ENCODE measurements around the gene RHBDD1.

The RHBDD1 gene

DNA sequence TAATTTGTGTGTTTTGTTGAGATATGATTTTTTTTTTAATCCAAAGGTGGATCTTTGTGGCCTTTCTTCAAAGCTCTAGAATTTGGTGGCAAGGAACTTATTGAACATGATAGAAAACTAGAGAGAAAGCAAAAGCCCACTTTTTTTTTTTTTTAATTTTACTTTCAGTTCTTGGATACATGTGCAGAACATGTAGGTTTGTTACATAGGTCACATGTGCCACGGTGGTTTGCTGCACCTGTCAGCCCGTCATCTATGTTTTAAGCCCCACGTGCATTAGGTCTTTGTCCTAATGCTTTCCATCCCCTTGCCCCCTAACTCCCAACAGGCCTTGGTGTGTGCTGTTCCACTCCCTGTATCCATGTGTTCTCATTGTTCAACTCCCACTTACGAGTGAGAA, 135.9 kb downstream of the RHBDD1 start:
- Histone ChIP-seq H3K9ac (ENCODE audit: low read depth in 1 of 2, low read length in 2 of 2) (no peak overlapping the region), H3K4me1 (ENCODE audit: control insufficient read depth in 2 of 2, insufficient read depth in 2 of 2, low read length in 2 of 2) (no peaks in the 10 kb centered on the region), H3K4me3 (ENCODE audit: low read length in 2 of 2) (no peak overlapping the region), H3K9me3 (ENCODE audit: control insufficient read depth in 2 of 2, low read length in 2 of 2) (no peaks in the 10 kb centered on the region), H3K27me3 (ENCODE audit: control insufficient read depth in 2 of 2, insufficient read depth in 2 of 2, low read length in 2 of 2) (no peaks in the 10 kb centered on the region), H3K36me3 (ENCODE audit: control insufficient read depth in 2 of 2, insufficient read depth in 2 of 2, low read length in 2 of 2) (no peaks in the 10 kb centered on the region), H3K27ac (ENCODE audit: low read depth in 2 of 2, low read length in 2 of 2) (no peak overlapping the region)

- Histone ChIP-seq H3K36me3 (ENCODE audit: control insufficient read depth in 2 of 2, insufficient read depth in 2 of 2, low read length in 2 of 2) (no peaks in the 10 kb centered on the region), H3K27me3 (ENCODE audit: control insufficient read depth in 2 of 2, insufficient read depth in 2 of 2, low read length in 2 of 2) (no peaks in the 10 kb centered on the region), H3K4me3 (ENCODE audit: low read length in 2 of 2) (no peak overlapping the region), H3K9me3 (ENCODE audit: control insufficient read depth in 2 of 2, low read length in 2 of 2) (no peaks in the 10 kb centered on the region), H3K4me1 (ENCODE audit: control insufficient read depth in 2 of 2, insufficient read depth in 2 of 2, low read length in 2 of 2) (no peaks in the 10 kb centered on the region), H3K27ac (ENCODE audit: low read depth in 2 of 2, low read length in 2 of 2) (no peak overlapping the region), H3K9ac (ENCODE audit: low read depth in 1 of 2, low read length in 2 of 2) (no peak overlapping the region)
Observed at GRCh38 chr2:226973816-226974215, 138.0 kb downstream of the RHBDD1 start.

DNA sequence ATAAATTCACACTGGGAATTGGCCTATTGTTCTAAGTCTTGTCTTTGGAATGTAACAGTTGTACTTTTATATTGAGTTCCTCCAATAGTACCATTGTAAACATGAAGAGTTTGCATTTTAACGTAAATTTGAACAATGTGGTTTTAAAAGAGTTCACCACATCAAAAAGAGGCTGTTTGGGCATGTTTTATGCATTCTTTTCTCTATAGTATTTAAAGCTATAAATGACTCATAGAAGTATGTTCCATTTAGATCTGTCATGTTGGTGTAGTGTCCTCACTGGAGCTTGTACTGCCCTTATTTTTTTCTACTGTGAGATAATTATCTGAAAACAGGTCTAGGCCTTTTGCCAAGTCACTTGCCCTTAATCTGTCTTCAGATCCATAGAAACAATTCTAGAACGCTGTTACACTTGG, 141.9 kb downstream of the RHBDD1 start:
- H3K9me3 ChIP-seq (ENCODE audit: control insufficient read depth in 2 of 2, low read length in 2 of 2): no peaks in the 10 kb centered on the region
- H3K4me1 ChIP-seq (ENCODE audit: control insufficient read depth in 2 of 2, insufficient read depth in 2 of 2, low read length in 2 of 2): no peaks in the 10 kb centered on the region
- no peak overlapping the region for H3K9ac ChIP-seq (ENCODE audit: low read depth in 1 of 2, low read length in 2 of 2)
- no peak overlapping the region for H3K4me3 ChIP-seq (ENCODE audit: low read length in 2 of 2)
- no peaks in the 10 kb centered on the region for H3K27me3 ChIP-seq (ENCODE audit: control insufficient read depth in 2 of 2, insufficient read depth in 2 of 2, low read length in 2 of 2)
- no peak overlapping the region for H3K27ac ChIP-seq (ENCODE audit: low read depth in 2 of 2, low read length in 2 of 2)
- no peaks in the 10 kb centered on the region for H3K36me3 ChIP-seq (ENCODE audit: control insufficient read depth in 2 of 2, insufficient read depth in 2 of 2, low read length in 2 of 2)

GRCh38 chr2:226978300-226978699, 142.4 kb downstream of the RHBDD1 start:
- Histone ChIP-seq H3K27me3 (ENCODE audit: control insufficient read depth in 2 of 2, insufficient read depth in 2 of 2, low read length in 2 of 2) (no peaks in the 10 kb centered on the region), H3K36me3 (ENCODE audit: control insufficient read depth in 2 of 2, insufficient read depth in 2 of 2, low read length in 2 of 2) (no peaks in the 10 kb centered on the region), H3K27ac (ENCODE audit: low read depth in 2 of 2, low read length in 2 of 2) (no peak overlapping the region), H3K4me1 (ENCODE audit: control insufficient read depth in 2 of 2, insufficient read depth in 2 of 2, low read length in 2 of 2) (no peaks in the 10 kb centered on the region), H3K4me3 (ENCODE audit: low read length in 2 of 2) (no peak overlapping the region), H3K9me3 (ENCODE audit: control insufficient read depth in 2 of 2, low read length in 2 of 2) (no peaks in the 10 kb centered on the region), H3K9ac (ENCODE audit: low read depth in 1 of 2, low read length in 2 of 2) (no peak overlapping the region)

DNA sequence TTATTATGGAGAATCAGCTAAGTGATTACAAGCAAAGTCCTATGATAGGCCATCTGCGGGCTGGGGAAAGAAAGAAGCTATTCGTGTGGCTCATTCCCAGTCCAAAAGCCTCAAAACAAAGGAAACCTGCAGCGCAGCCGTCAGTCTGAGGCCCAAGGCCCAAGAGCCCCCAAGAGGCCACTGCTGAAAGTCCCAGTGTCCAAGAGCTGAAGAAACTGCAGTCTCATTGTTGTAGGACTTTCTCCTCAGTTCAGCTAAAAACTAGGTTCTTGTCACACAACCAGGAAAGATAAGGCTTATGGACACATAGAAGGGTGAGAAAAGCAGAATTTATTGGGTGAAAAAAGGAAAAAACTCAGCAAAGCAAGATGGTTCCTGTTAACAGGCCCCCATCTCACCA, 143.2 kb downstream of the RHBDD1 start:
- Histone ChIP-seq H3K4me1 (ENCODE audit: control insufficient read depth in 2 of 2, insufficient read depth in 2 of 2, low read length in 2 of 2) (no peaks in the 10 kb centered on the region), H3K27ac (ENCODE audit: low read depth in 2 of 2, low read length in 2 of 2) (no peak overlapping the region), H3K27me3 (ENCODE audit: control insufficient read depth in 2 of 2, insufficient read depth in 2 of 2, low read length in 2 of 2) (no peaks in the 10 kb centered on the region), H3K4me3 (ENCODE audit: low read length in 2 of 2) (no peak overlapping the region), H3K9ac (ENCODE audit: low read depth in 1 of 2, low read length in 2 of 2) (no peak overlapping the region), H3K36me3 (ENCODE audit: control insufficient read depth in 2 of 2, insufficient read depth in 2 of 2, low read length in 2 of 2) (no peaks in the 10 kb centered on the region), H3K9me3 (ENCODE audit: control insufficient read depth in 2 of 2, low read length in 2 of 2) (no peaks in the 10 kb centered on the region)

DNA sequence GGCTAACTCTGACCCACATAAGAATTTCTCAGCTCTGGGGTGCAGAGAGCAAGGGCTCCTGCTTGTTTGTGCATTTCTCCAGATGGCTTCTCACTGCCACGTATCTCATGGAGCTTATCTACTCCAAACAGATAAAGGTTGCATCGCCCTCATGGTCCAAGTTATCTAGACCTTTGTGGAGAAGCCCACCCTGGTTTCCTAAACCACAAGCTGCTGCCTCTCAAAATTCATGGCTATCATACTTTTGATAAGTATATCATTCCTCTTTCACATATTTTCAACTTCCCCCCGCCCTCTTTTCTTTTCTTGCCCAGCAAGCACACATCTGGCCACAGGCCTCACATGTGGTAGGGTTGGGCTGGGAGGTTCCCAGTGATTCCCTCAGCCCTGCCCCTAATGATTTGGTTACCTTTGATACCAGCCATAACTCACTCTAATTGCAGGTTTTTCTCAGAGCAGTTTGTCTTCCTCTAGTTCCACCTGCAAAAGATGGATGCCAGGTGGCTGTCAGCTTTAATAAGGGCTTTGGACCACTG, 146.0 kb downstream of the RHBDD1 start:
- Histone ChIP-seq H3K9ac (ENCODE audit: low read depth in 1 of 2, low read length in 2 of 2) (no peak overlapping the region), H3K4me3 (ENCODE audit: low read length in 2 of 2) (no peak overlapping the region), H3K27ac (ENCODE audit: low read depth in 2 of 2, low read length in 2 of 2) (no peak overlapping the region), H3K9me3 (ENCODE audit: control insufficient read depth in 2 of 2, low read length in 2 of 2) (no peaks in the 10 kb centered on the region), H3K36me3 (ENCODE audit: control insufficient read depth in 2 of 2, insufficient read depth in 2 of 2, low read length in 2 of 2) (no peaks in the 10 kb centered on the region), H3K27me3 (ENCODE audit: control insufficient read depth in 2 of 2, insufficient read depth in 2 of 2, low read length in 2 of 2) (no peaks in the 10 kb centered on the region), H3K4me1 (ENCODE audit: control insufficient read depth in 2 of 2, insufficient read depth in 2 of 2, low read length in 2 of 2) (peaks cover 0 to 3% of the 10 kb centered on the region in 2 donors)

- H3K4me1 ChIP-seq (ENCODE audit: control insufficient read depth in 2 of 2, insufficient read depth in 2 of 2, low read length in 2 of 2): peaks cover 0 to 3% of the 10 kb centered on the region in 2 donors
- H3K27me3 ChIP-seq (ENCODE audit: control insufficient read depth in 2 of 2, insufficient read depth in 2 of 2, low read length in 2 of 2): no peaks in the 10 kb centered on the region
- H3K9ac ChIP-seq (ENCODE audit: low read depth in 1 of 2, low read length in 2 of 2): no peak overlapping the region
- H3K4me3 ChIP-seq (ENCODE audit: low read length in 2 of 2): no peak overlapping the region
- no peaks in the 10 kb centered on the region for H3K36me3 ChIP-seq (ENCODE audit: control insufficient read depth in 2 of 2, insufficient read depth in 2 of 2, low read length in 2 of 2)
- no peaks in the 10 kb centered on the region for H3K9me3 ChIP-seq (ENCODE audit: control insufficient read depth in 2 of 2, low read length in 2 of 2)
- H3K27ac ChIP-seq (ENCODE audit: low read depth in 2 of 2, low read length in 2 of 2): no peak overlapping the region
Observed at GRCh38 chr2:226983895-226984749, 148.3 kb downstream of the RHBDD1 start.

GRCh38 chr2:226984750-226985582, 149.1 kb downstream of the RHBDD1 start:
- no peak overlapping the region for H3K27ac ChIP-seq (ENCODE audit: low read depth in 2 of 2, low read length in 2 of 2)
- H3K4me3 ChIP-seq (ENCODE audit: low read length in 2 of 2): no peak overlapping the region
- no peak overlapping the region for H3K9ac ChIP-seq (ENCODE audit: low read depth in 1 of 2, low read length in 2 of 2)

DNA sequence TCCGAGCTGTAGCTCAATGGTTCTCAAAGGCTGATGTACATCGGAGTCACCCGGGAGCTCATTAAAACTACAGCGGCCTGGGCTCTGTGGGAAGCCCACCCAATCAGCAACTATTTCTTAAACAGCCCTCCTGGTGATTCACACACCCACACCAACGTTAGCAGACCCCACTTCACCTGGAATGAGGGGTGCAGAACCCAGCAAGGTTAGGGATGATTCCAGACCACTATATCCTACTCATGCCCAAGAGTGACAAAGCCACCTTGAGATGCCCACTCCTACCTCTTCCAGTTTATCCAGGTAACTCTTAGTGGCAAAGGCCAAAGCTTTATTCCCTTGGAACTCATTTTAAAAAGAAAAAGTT, 149.7 kb downstream of the RHBDD1 start:
- no peaks in the 10 kb centered on the region for H3K27me3 ChIP-seq (ENCODE audit: control insufficient read depth in 2 of 2, insufficient read depth in 2 of 2, low read length in 2 of 2)
- H3K4me3 ChIP-seq (ENCODE audit: low read length in 2 of 2): no peak overlapping the region
- H3K9ac ChIP-seq (ENCODE audit: low read depth in 1 of 2, low read length in 2 of 2): no peak overlapping the region
- peaks cover 0 to 3% of the 10 kb centered on the region in 2 donors for H3K4me1 ChIP-seq (ENCODE audit: control insufficient read depth in 2 of 2, insufficient read depth in 2 of 2, low read length in 2 of 2)
- no peaks in the 10 kb centered on the region for H3K36me3 ChIP-seq (ENCODE audit: control insufficient read depth in 2 of 2, insufficient read depth in 2 of 2, low read length in 2 of 2)
- H3K9me3 ChIP-seq (ENCODE audit: control insufficient read depth in 2 of 2, low read length in 2 of 2): no peaks in the 10 kb centered on the region
- H3K27ac ChIP-seq (ENCODE audit: low read depth in 2 of 2, low read length in 2 of 2): no peak overlapping the region

More at GRCh38 chr2:226984750-226985582, 149.1 kb downstream of the RHBDD1 start:
- no peaks in the 10 kb centered on the region for H3K36me3 ChIP-seq (ENCODE audit: control insufficient read depth in 2 of 2, insufficient read depth in 2 of 2, low read length in 2 of 2)
- no peaks in the 10 kb centered on the region for H3K27me3 ChIP-seq (ENCODE audit: control insufficient read depth in 2 of 2, insufficient read depth in 2 of 2, low read length in 2 of 2)
- H3K9me3 ChIP-seq (ENCODE audit: control insufficient read depth in 2 of 2, low read length in 2 of 2): no peaks in the 10 kb centered on the region
- H3K4me1 ChIP-seq (ENCODE audit: control insufficient read depth in 2 of 2, insufficient read depth in 2 of 2, low read length in 2 of 2): peaks cover 0 to 3% of the 10 kb centered on the region in 2 donors

GRCh38 chr2:226991663-226992062, 155.8 kb downstream of the RHBDD1 start:
- no peak overlapping the region for H3K9ac ChIP-seq (ENCODE audit: low read depth in 1 of 2, low read length in 2 of 2)

More at GRCh38 chr2:226991663-226992062, 155.8 kb downstream of the RHBDD1 start:
- Histone ChIP-seq H3K27ac (ENCODE audit: low read depth in 2 of 2, low read length in 2 of 2) (no peak overlapping the region), H3K4me1 (ENCODE audit: control insufficient read depth in 2 of 2, insufficient read depth in 2 of 2, low read length in 2 of 2) (no peaks in the 10 kb centered on the region), H3K9me3 (ENCODE audit: control insufficient read depth in 2 of 2, low read length in 2 of 2) (no peaks in the 10 kb centered on the region), H3K36me3 (ENCODE audit: control insufficient read depth in 2 of 2, insufficient read depth in 2 of 2, low read length in 2 of 2) (peaks cover 2 to 19% of the 10 kb centered on the region in 2 donors), H3K27me3 (ENCODE audit: control insufficient read depth in 2 of 2, insufficient read depth in 2 of 2, low read length in 2 of 2) (no peaks in the 10 kb centered on the region), H3K4me3 (ENCODE audit: low read length in 2 of 2) (no peak overlapping the region)
